ENCODE data around the gene FEM1A. TPM values are rescaled to one million over a fixed set of nuclear protein-coding genes. Genes with fewer than 3 reads are reported as not detected.

FEM1A gene
- total and polyA plus RNA-seq, 2 donors (not counting 1 experiment from before 2014, with no cell fraction given), result 3.2 to 10.1 TPM

GRCh38 chr19:4823577-4823976 lies 32.0 kb downstream of the FEM1A start:
- no peak for DNase-seq (ENCODE audit: low read depth in 2 of 2)
- peaks cover 11% of the 10 kb centered on the region for H3K79me2 ChIP-seq (ENCODE audit: control insufficient read depth, insufficient read depth, low read length)
- no peak overlapping the region for H3K27ac ChIP-seq (ENCODE audit: insufficient read depth, low read length)
- no peak overlapping the region for H3K4me2 ChIP-seq (ENCODE audit: extremely low read depth, insufficient read depth, low read length)
- H3K9ac ChIP-seq (ENCODE audit: insufficient read depth, low read length), result no peak overlapping the region
- H3K4me1 ChIP-seq (ENCODE audit: control insufficient read depth, extremely low read depth, insufficient read depth, low read length), result no peaks in the 10 kb centered on the region
- H3K9me3 ChIP-seq (ENCODE audit: control insufficient read depth, insufficient read depth, low read depth, low read length), result no peaks in the 10 kb centered on the region
- peaks cover 1% of the 10 kb centered on the region for H3K36me3 ChIP-seq (ENCODE audit: control insufficient read depth, insufficient read depth, low read length)
- no peak overlapping the region for H3K4me3 ChIP-seq (replicated peaks in 1 of 4; ENCODE audit: control extremely low read depth in 1 of 4, insufficient read depth in 1 of 4, low read depth in 3 of 4, low read length in 4 of 4)
- no peak for TF ChIP-seq EZH2 (IDR thresholded peaks at IDR 0.05; ENCODE audit: low read length, missing control alignments)
- TF ChIP-seq CTCF (conservative IDR thresholded peaks at IDR 0.05 in 1 of 2, IDR thresholded peaks at IDR 0.05 in 1 of 2; ENCODE audit: low read depth in 1 of 2, low read length in 2 of 2), result no peak
- no peaks in the 10 kb centered on the region for H3K27me3 ChIP-seq (ENCODE audit: control insufficient read depth, insufficient read depth, low read length)
- no peak overlapping the region for H2AFZ ChIP-seq (ENCODE audit: low read length)
- H4K20me1 ChIP-seq (ENCODE audit: control insufficient read depth, extremely low read depth, insufficient read depth, low read length), result no peaks in the 10 kb centered on the region

GRCh38 chr19:4829001-4829712 lies 37.6 kb downstream of the FEM1A start:
- H3K27me3 ChIP-seq (ENCODE audit: control insufficient read depth, insufficient read depth, low read length), result no peaks in the 10 kb centered on the region
- H3K27ac ChIP-seq (ENCODE audit: insufficient read depth, low read length), result no peak overlapping the region
- H3K79me2 ChIP-seq (ENCODE audit: control insufficient read depth, insufficient read depth, low read length), result peaks cover 25% of the 10 kb centered on the region
- no peak for TF ChIP-seq CTCF (conservative IDR thresholded peaks at IDR 0.05 in 1 of 2, IDR thresholded peaks at IDR 0.05 in 1 of 2; ENCODE audit: low read depth in 1 of 2, low read length in 2 of 2)
- TF ChIP-seq EZH2 (IDR thresholded peaks at IDR 0.05; ENCODE audit: low read length, missing control alignments), result no peak
- H4K20me1 ChIP-seq (ENCODE audit: control insufficient read depth, extremely low read depth, insufficient read depth, low read length), result no peaks in the 10 kb centered on the region
- H3K36me3 ChIP-seq (ENCODE audit: control insufficient read depth, insufficient read depth, low read length), result peaks cover 1% of the 10 kb centered on the region
- no peak overlapping the region for H3K4me2 ChIP-seq (ENCODE audit: extremely low read depth, insufficient read depth, low read length)
- no peak overlapping the region for H3K9ac ChIP-seq (ENCODE audit: insufficient read depth, low read length)
- DNase-seq (ENCODE audit: low read depth in 2 of 2), result no peak
- no peak overlapping the region for H2AFZ ChIP-seq (ENCODE audit: low read length)
- H3K4me1 ChIP-seq (ENCODE audit: control insufficient read depth, extremely low read depth, insufficient read depth, low read length), result peaks cover 2% of the 10 kb centered on the region
- H3K4me3 ChIP-seq (replicated peaks in 1 of 4; ENCODE audit: control extremely low read depth in 1 of 4, insufficient read depth in 1 of 4, low read depth in 3 of 4, low read length in 4 of 4), result no peak overlapping the region
- no peaks in the 10 kb centered on the region for H3K9me3 ChIP-seq (ENCODE audit: control insufficient read depth, insufficient read depth, low read depth, low read length)

- no peak overlapping the region for H2AFZ ChIP-seq (ENCODE audit: low read length)
- H3K4me2 ChIP-seq (ENCODE audit: extremely low read depth, insufficient read depth, low read length), result peak overlapping the region; percentile 91
- DNase-seq (ENCODE audit: low read depth in 2 of 2), result no peak
- H4K20me1 ChIP-seq (ENCODE audit: control insufficient read depth, extremely low read depth, insufficient read depth, low read length), result no peaks in the 10 kb centered on the region
- no peak overlapping the region for H3K9ac ChIP-seq (ENCODE audit: insufficient read depth, low read length)
- no peaks in the 10 kb centered on the region for H3K27me3 ChIP-seq (ENCODE audit: control insufficient read depth, insufficient read depth, low read length)
- H3K27ac ChIP-seq (ENCODE audit: insufficient read depth, low read length), result no peak overlapping the region
- H3K36me3 ChIP-seq (ENCODE audit: control insufficient read depth, insufficient read depth, low read length), result peaks cover 1% of the 10 kb centered on the region
- TF ChIP-seq EZH2 (IDR thresholded peaks at IDR 0.05; ENCODE audit: low read length, missing control alignments) (no peak), CTCF (conservative IDR thresholded peaks at IDR 0.05 in 1 of 2, IDR thresholded peaks at IDR 0.05 in 1 of 2; ENCODE audit: low read depth in 1 of 2, low read length in 2 of 2) (no peak)
- H3K4me3 ChIP-seq (replicated peaks in 1 of 4; ENCODE audit: control extremely low read depth in 1 of 4, insufficient read depth in 1 of 4, low read depth in 3 of 4, low read length in 4 of 4), result peak overlapping the region; percentile 92 to 94 (median 92)
- H3K9me3 ChIP-seq (ENCODE audit: control insufficient read depth, insufficient read depth, low read depth, low read length), result no peaks in the 10 kb centered on the region
- H3K4me1 ChIP-seq (ENCODE audit: control insufficient read depth, extremely low read depth, insufficient read depth, low read length), result peaks cover 2% of the 10 kb centered on the region
- H3K79me2 ChIP-seq (ENCODE audit: control insufficient read depth, insufficient read depth, low read length), result peaks cover 25% of the 10 kb centered on the region
Measured at GRCh38 chr19:4830332-4830731, 38.8 kb downstream of the FEM1A start.
